DMS 273 (cell line): Measurements from ENCODE around the gene ARPC2.

Experiments
- DNase-seq: peaks from one replicate; lab custom pipeline; 2025; ENCODE audit not compliant: unreplicated experiment; lab: John Stamatoyannopoulos, UW

Gene ARPC2

DNA sequence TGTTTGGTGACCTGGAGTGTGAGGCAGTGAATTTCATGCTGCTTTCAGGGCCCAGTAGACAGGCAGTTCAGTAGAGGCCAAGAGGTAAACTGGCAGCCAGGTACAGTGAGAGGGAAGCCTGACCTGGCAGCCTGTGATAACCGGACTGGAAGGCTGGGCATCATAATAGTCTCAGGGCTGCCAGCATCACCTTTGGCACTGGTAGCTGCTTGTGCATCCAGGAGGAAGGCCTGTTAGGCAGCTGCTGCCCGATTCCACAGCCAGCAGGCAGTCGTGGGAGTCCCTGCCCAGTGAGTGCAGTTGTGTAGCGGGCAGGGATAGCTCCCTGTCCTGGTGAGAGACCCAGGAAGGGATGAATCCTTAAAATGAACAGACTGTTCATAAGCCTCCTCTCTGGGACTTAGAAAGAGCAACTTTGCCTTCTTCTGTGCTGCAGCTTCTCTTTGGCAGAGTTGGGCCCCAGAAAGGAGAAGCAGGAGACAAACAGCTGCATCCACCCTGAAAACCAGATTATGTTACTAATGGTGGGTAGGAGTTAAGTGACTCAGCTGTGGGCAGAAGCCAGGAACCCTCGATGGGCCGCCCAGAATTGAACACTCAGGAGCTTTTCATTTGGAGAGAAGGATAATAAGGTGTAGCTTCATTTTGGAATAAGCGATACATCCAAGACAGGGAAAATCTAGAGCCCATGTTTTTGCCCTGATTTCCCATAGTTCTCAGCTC is 35.7 kb downstream of the ARPC2 start:
- no peak for DNase-seq

DNA sequence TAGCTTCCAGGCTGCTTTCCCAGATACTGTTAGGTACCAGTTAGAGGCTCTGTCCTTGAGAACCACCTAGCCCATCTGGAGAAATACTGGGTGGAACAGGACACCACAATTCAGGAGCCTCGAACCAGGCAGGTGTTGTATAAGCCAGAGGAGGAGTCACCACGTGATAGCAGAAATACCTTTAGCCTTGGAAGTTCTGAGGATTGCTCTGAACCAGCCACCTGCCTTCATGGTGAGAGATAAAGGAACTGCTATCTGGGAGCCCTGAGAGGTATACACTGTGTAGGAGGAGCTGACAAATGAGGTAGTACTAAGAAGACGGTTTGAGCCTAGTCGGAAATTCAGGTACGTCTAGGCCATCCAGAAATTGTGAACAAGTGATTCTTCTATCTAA is 36.2 kb downstream of the ARPC2 start:
- no peak for DNase-seq

DNA sequence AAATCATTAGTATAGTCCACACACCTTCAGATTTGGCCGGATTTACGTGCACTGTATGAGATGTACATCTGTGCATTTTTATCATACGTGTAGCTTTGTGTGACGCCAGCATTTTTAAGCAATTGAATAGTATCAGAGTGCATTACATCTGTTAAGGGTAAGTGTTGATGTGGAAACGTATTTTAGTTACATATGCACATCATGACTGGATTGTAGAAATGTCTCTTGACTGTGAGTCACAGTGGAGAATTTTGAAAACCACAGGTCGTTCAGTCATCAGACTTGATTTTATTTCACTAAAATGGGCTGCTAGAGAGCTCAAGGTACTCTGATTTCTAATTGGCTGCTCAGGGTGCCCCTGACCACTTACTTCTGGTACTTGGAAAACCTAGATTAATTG is 38.5 kb downstream of the ARPC2 start:
- no peak for DNase-seq

DNA sequence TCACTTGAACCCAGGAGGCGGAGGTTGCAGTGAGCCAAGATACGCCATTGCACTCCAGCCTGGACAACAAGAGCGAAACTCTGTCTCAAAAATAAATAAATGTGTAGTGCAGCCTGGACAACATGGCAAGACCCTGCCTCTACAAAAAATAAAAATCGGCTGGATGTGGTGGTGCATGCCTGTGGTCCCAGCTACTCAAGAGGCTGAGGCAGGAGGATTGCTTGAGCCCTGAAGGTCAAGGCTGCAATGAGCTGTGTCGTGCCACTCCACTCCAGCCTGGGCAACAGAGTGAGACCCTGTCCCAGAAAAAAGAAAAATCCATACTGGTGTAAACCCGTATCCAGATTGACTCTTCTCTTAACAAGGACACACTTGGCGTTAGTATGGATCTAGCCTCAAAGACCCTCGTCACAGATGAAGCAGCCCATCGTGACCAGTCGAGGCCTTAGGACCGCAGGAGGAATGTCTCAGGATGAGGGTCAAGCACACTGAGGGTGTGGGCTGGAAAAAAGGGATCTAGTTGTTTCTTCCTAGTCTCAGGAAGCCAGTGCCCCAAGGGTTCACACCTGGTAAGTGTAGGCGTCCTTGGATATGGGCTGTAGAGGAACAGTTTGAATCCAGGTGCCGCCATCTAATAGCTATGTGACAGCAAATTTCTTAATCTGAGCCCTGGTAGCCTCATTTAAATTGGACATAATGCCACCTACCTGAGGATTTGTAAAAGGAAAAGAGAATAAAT is 39.8 kb downstream of the ARPC2 start:
- DNase-seq = no peak

DNA sequence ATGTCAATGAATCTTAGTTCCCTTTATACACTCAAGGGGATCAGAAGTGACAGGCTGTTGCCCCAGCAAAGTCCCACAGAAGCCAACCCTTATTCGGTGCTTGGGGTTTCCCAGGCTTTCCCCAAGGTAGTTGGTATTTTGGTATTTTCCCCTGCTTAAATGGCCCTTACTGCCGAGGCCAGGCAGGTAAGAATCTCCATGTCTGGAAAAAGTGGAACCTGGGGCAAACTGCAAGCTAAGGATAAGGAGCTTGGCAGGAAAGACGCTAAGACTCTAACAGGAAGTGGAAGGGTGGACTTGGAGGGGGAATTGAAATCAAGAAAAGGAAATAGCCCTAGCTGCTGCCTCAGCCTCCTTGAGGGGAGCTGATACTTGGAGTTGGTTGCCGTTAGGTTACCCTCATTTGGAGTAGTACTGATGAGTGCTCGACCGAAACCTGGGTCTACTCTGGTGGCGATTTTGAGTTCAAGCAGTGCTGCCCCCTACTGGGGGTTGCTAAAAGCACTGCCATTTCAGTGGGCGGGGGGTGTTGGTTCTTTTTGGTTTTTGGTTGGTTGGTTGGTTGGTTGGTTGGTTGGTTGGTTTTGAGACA is 40.5 kb downstream of the ARPC2 start:
- DNase-seq = peak; percentile 60

DNA sequence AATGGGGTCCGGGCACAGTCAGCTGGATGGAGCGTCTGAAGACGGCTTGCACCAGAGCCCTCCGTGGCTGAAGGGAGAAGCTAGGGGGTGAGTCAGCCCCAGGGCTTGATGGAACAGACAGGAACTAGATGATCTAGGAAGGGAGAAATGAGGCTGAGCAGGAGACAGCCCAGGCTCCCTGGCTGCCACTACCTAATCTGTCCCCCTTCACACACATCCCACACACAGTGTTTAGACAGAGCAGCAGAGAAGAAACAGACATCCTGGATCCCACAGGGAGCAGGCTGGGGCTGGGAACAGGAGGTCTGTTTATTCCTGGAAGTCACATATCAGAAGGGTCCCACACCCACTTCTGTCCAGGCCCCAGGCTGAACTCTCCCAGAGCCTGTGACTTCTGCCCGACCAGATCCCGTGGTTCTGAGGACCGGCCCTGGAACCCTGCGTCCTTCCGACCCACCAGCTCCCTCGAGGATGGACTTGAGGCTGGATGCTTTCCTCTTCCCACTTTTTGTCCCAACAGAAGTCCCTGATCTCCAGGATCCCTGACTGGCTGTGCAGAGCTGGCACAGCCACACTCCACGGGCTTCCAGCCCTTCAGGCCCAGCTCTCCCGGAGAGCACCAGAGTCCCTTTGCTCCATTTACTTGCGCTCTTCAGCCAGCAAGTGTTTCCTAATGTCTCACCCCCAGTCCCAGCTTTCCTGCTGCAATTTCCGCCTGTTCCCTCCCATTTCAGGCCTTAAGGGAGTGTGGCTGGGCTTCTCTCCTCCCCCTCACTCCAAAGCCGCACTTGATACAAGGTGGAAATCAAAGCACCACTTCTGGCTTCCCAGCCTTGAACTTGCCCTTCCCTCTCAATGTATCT is 42.3 kb downstream of the ARPC2 start:
- no peak for DNase-seq

DNA sequence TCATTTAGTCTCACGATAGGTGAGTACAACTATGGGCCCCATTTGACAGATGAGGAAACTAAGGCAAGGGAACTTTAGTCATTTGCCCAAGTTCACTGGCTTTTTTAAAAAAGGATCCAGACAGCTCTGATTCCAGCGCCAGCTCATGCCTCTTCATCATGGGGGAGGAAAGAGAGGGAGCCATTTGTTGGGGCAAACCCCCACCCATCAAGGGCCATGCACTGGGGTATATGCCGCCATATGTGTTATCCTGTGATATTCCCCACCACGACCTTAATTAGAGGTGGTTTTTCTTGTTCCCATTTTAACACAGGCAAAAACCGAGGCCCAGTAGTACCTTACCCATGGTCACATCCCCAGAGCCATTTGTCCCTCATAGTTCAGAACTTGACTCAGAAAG is 43.2 kb downstream of the ARPC2 start:
- DNase-seq = no peak

DNA sequence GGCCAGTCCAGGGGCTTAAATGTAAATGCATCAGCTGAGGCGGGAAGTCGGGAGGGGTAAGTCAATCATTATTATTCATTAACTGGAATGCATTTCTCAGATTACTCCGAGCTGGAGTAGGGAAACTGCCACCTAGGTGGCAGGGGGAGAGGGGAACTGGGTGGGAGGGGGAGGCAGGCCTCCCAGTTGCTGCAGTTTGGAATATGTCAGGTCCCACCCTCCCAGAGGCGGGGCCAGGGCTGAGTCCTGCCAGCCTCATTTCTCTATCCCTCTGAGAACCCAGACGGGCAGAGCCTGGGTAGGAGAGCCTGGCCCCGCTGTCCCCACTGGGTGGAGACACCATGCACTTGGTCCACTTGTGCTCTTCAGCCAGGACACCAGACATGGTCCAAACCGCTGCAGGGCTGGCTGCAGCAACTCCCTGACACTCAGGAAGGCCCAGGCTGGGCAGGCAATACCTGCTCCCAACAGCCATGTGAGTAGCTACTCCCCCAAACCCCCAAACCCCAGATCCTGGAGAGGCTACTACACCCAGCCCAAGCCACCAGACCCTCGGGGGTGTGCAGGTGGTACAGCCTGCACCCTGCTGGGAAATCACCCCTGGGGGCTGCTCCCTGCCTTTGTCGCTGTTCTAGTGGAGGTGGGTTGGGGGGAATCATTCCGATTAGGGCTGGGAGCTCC is 43.9 kb downstream of the ARPC2 start, which contains the start of gene GPBAR1:
Gene GPBAR1 (plus strand): TSS at position 274 of the 681 bp plus-strand sequence. CDS start 1,710 bp downstream, outside the sequence.
- peak; percentile 49 for DNase-seq

DNA sequence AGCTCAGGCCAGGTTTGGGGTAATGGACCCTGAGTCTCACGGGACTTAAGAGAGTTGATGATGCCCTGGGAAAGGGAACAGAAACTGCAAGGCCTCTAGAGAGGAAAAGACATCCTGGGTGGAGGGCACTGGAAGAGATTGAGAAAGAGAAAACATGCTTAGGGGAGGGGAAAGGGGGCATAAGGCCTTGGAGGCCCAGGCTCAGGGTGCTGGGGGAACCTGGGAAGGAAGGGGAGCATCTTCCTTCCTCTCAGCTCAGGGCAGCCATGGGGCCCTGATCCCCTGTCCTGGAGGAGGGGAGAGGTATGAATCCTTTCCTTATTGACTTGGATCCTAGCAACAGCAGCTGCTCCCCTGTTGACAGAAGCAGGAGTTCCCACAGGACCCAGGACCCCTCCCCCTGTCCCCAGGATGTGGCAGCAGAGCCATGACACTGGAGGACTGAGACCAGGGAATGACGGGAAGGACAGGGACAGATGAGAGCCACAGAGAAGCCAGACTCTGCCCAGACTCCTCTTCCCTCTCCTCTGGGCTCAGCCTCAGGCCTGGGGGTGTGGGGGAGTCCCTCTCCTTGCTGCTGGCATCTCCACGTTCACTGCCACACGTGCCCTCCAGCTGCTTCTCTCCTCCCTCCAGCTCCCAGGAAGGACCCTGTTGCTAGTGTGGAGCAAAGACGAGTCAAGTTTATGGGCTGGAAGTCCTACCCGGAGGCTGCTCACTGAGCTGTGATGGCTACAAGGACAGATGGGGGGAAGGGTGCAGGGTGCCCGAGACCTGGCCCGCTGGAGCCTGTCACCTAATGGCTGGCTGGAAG is 44.6 kb downstream of the ARPC2 start:
- peak; percentile 42 for DNase-seq

DNA sequence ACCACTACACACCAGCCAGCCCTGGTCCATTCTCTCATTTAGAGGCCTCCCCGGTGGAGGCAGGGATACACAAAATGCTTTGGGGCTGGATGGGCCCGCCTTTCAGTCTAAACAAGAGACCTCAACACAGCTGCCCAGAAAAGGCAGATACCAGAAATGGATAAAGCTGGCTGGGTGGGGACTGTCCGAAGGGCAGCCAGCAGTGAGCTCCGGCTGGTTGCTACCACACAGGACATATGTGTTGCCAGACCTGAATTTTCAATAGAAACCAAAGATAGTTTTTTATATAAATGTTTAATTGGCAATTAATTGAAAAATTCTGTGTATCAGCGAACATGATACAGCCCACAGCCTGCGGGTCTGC is 45.2 kb downstream of the ARPC2 start:
- DNase-seq = no peak

DNA sequence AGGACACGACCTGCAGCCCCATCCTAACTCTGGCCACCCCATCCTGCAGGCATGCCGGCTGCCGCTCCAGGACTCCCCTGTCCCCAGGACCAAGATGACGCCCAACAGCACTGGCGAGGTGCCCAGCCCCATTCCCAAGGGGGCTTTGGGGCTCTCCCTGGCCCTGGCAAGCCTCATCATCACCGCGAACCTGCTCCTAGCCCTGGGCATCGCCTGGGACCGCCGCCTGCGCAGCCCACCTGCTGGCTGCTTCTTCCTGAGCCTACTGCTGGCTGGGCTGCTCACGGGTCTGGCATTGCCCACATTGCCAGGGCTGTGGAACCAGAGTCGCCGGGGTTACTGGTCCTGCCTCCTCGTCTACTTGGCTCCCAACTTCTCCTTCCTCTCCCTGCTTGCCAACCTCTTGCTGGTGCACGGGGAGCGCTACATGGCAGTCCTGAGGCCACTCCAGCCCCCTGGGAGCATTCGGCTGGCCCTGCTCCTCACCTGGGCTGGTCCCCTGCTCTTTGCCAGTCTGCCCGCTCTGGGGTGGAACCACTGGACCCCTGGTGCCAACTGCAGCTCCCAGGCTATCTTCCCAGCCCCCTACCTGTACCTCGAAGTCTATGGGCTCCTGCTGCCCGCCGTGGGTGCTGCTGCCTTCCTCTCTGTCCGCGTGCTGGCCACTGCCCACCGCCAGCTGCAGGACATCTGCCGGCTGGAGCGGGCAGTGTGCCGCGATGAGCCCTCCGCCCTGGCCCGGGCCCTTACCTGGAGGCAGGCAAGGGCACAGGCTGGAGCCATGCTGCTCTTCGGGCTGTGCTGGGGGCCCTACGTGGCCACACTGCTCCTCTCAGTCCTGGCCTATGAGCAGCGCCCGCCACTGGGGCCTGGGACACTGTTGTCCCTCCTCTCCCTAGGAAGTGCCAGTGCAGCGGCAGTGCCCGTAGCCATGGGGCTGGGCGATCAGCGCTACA is 45.9 kb downstream of the ARPC2 start:
- DNase-seq = peak; percentile 34

DNA sequence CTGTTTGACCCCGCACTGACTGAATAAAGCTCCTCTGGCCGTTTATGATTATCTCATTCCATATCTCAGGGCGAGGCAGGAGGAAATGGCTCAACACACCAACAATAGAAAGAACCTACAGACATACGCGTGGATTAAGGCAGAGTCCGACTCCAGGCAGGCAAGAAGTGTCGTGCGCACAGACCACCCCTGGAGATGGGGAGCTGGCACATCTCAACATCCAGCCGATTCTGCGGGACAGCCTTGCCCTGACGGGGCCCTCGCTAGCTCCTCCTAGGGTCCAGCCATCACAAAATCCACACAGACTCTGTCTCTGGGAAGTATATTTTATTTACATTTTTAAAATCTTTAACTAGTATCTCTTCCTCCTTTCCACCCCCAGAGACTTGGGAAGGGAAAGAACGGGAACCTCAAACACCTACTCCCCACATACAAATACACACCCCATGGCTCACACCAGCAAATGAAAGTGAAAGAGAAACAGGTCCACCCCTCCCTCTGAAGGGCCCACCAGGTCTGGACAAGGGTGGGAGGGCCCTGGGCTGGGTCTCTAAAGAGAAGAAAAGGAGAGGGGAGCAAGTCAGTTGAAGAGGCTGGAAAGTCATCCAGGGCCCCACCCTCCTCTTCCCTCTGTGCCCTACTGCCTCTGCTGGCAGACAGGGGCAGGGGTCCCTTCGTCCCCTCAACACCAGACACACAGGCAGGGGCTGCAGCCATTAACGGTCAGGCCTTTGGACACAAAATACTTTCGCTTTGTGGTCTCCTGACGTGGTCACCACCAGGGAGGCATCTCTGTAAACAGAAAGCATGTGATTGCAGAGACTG is 47.0 kb downstream of the ARPC2 start:
- DNase-seq = peak; percentile 32

DNA sequence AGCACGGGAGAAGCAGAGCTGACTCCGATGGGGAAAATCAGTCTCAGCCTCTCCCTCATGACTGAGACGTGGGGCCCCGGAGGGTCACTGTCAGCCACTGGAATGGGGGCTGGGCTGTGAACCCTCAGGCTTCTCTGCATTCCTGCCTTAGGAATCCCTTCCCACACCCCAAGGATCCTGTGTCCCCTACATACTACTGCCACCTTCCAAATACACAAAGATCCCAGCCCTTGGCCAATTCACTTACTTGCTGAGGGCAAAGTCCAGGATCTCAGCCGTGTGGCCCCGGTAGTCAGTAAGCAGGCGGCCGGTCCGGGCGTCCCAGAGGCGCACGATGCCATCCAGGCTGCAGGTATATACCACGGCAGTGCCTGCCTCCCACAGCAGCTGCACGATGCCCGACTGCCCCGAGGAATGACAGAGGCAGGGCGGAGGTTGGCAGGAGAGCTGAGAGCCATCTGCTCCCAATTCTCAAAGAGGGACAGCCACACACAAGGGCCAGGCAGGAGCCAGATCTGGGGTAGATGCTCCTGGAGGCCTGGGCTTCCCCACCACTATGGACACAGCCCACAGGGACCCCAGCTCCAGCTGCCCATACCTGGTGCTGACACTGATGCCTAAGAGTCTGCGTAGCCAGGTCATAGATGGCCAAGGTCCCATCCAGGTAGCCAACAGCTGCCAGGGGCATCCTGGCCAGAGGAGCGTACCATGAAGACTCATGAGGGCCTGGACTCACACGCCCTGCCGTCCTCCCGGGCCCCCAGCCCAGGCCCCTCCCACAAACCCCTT is 48.0 kb downstream of the ARPC2 start:
- no peak for DNase-seq

DNA sequence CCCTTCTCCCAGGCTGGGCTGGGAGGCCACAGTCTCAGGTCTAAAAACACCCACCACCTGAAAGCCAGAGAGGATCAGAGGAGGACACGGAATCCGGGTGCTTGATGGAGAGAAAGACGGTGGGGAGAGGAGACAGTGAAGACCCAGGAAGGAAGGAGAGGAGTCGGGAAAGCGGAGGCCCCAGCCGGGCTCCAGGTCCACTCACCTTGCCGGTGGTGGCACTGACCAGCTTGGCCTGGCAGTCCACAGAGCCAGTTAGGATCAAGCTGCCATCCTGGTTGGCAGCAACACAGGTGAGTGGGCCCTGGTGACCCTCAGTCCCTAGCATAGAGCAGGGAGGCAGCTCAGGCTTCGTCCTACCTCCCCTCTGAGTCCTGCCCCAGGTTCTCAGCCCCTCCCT is 48.6 kb downstream of the ARPC2 start:
- DNase-seq = no peak

DNA sequence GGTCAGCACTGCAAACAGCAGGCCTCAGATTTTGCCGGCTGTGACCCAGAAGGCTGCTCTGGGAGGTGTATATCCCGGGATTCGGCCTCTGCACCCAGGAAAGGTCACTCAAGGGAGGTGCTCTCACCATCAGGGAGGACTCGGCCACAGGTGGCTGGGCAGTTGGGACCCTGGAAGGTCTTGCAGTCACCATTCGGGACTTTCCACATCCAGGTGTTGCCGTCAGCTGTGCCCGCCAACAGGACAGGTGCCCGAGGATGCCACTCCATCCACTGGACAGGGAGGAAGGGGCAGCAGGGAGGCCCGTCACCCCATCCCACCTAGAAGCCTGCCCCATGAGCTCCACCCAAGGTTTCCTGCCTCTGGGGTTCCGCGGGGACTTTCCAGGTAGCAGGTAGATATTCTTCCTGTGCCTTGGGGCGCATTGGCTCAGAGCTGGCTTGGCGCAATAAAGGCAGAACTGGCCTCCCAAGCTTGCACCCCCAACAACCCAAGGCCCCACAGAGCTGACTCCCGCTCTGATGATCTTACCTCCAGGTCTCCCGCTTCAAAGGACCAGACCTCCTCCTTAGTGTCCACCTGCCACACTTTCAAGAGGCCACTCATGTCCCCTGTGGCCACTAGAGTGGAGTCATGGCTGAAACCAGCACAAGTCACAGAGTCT is 49.5 kb downstream of the ARPC2 start:
- DNase-seq = no peak

DNA sequence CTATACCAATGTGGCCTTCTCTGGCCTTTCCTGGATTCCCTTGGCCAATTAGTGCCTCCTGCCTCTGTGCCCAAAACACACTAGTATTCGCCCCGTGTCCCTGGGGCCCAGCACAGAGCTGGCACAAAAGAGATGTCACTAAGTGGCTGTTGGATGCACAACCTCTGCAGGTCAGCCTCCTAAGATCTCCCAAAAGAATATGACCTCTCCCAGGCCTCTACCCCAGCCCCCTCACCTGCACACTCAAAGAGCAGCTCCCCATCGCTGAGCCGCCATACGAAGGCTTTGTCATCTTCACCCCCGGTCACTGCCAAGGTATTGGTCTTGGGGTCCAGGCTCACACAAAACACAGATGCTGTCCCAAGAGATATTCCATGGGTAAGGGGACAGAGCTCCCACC is 50.3 kb downstream of the ARPC2 start:
- DNase-seq = no peak
